HL-60/S4 (cell line): Measurements from ENCODE around the gene TRIP10.

Source experiments
- in situ Hi-C: fragments of 300-500 bp; cut with MboI; formaldehyde crosslinking; loops from 2 replicates; pipeline ENCODE4 v1.14.3; 2022; ENCODE audit warnings: low sequenced_read_pairs

Gene TRIP10

GRCh38 chr19:6711605-6712004, 27.9 kb upstream of the TRIP10 start:
- in situ Hi-C loops = no loop called here

GRCh38 chr19:6712231-6712630, 27.2 kb upstream of the TRIP10 start:
- in situ Hi-C loops = no loop called here

- in situ Hi-C loops = no loop called here
Measured at GRCh38 chr19:6712692-6713670, 26.5 kb upstream of the TRIP10 start.

- in situ Hi-C loops = no loop called here
Measured at GRCh38 chr19:6713773-6714692, 25.4 kb upstream of the TRIP10 start.

- in situ Hi-C loops = no loop called here
Measured at GRCh38 chr19:6714749-6715555, 24.5 kb upstream of the TRIP10 start.

- in situ Hi-C loops = no loop called here
Measured at GRCh38 chr19:6716610-6716970, 22.9 kb upstream of the TRIP10 start.

GRCh38 chr19:6717036-6717435, 22.4 kb upstream of the TRIP10 start:
- in situ Hi-C loops = no loop called here

GRCh38 chr19:6717441-6717971, 22.0 kb upstream of the TRIP10 start:
- in situ Hi-C loops = no loop called here

GRCh38 chr19:6718111-6718740, 21.3 kb upstream of the TRIP10 start:
- in situ Hi-C loops = no loop called here

GRCh38 chr19:6718741-6719539, 20.5 kb upstream of the TRIP10 start:
- in situ Hi-C loops = no loop called here

GRCh38 chr19:6719540-6719861, 20.0 kb upstream of the TRIP10 start:
- in situ Hi-C loops = no loop called here

GRCh38 chr19:6719992-6720368, 19.5 kb upstream of the TRIP10 start:
- in situ Hi-C loops = no loop called here

- in situ Hi-C loops = no loop called here
Measured at GRCh38 chr19:6720369-6721137, 18.9 kb upstream of the TRIP10 start, which contains the start of gene C3. C3 (minus strand) TSS chr19:6720650; CDS start chr19:6720589, 61 bp downstream.

GRCh38 chr19:6721138-6721474, 18.4 kb upstream of the TRIP10 start:
- in situ Hi-C loops = no loop called here

GRCh38 chr19:6721773-6722172, 17.7 kb upstream of the TRIP10 start:
- in situ Hi-C loops = no loop called here

- in situ Hi-C loops = no loop called here
Measured at GRCh38 chr19:6723108-6723618, 16.3 kb upstream of the TRIP10 start.

GRCh38 chr19:6723738-6724137, 15.7 kb upstream of the TRIP10 start:
- in situ Hi-C loops = no loop called here

- in situ Hi-C loops = no loop called here
Measured at GRCh38 chr19:6724631-6725492, 14.6 kb upstream of the TRIP10 start.
